GM23248 (cell line): ENCODE data around the gene MGAT5.

ENCODE experiments used
- EZH2 ChIP-seq: fragments of 200-600 bp; sonication (generic); IDR thresholded peaks from 2 replicates; pipeline ENCODE4 v1.6.1; 2018; ENCODE audit warnings: antibody characterized with exemption, mild to moderate bottlenecking; ENCODE audit not compliant: insufficient read depth, poor library complexity, severe bottlenecking
- EZH2phosphoT487 ChIP-seq: fragments of 200-600 bp; sonication (generic); IDR thresholded peaks from 2 replicates; pipeline ENCODE4 v1.6.1; 2018; ENCODE audit warnings: antibody characterized with exemption, moderate library complexity, mild to moderate bottlenecking, low read depth; ENCODE audit not compliant: insufficient read depth

GRCh38 chr2:134468776-134469175 is 214.9 kb downstream of the MGAT5 start:
- no peak for TF ChIP-seq EZH2phosphoT487
- TF ChIP-seq EZH2: no peak
